Stimulated activated naive CD8-positive, alpha-beta T cell treated with anti-CD3 and anti-CD28 coated beads, Interleukin-15, Interleukin-2, amounts not matched to agents 100 ng/mL and 50 ng/mL, for 24 hours (primary cell): ENCODE data around the gene ELP4.
"Not testable (repeated sequence)": the region's sequence is repeated elsewhere in the genome, so short reads cannot be mapped to it uniquely, and the experiment has no call there.

Experiments
- H3K27ac Mint-ChIP-seq: one replicate; pipeline ENCODE4 v1.8.0; 2021; ENCODE audit warnings: mild to moderate bottlenecking, mixed read lengths
- H3K27me3 Mint-ChIP-seq: one replicate; pipeline ENCODE4 v1.8.0; 2021; ENCODE audit warnings: mixed read lengths
- H3K36me3 Mint-ChIP-seq: one replicate; pipeline ENCODE4 v1.8.0; 2021; ENCODE audit warnings: low read depth, mixed read lengths
- H3K4me1 Mint-ChIP-seq: one replicate; pipeline ENCODE4 v1.8.0; 2021; ENCODE audit warnings: low read depth, mixed read lengths
- H3K4me3 Mint-ChIP-seq: one replicate; pipeline ENCODE4 v1.8.0; 2021; ENCODE audit warnings: mild to moderate bottlenecking, mixed read lengths
- H3K9me3 Mint-ChIP-seq: one replicate; pipeline ENCODE4 v1.8.0; 2021; ENCODE audit warnings: mixed read lengths

Gene ELP4

GRCh38 chr11:31646216-31646615 lies 136.6 kb downstream of the ELP4 start:
- no peaks in the 10 kb centered on the region for H3K27me3 Mint-ChIP-seq
- no peaks in the 10 kb centered on the region for H3K9me3 Mint-ChIP-seq
- H3K4me3 Mint-ChIP-seq, result no peak overlapping the region
- H3K27ac Mint-ChIP-seq, result no peak overlapping the region
- no peaks in the 10 kb centered on the region for H3K4me1 Mint-ChIP-seq
- H3K36me3 Mint-ChIP-seq, result peaks cover 11% of the 10 kb centered on the region

- Mint-ChIP-seq H3K4me1 (peaks cover 9% of the 10 kb centered on the region), H3K4me3 (no peak overlapping the region), H3K36me3 (peaks cover 18% of the 10 kb centered on the region), H3K27ac (no peak overlapping the region), H3K9me3 (no peaks in the 10 kb centered on the region), H3K27me3 (no peaks in the 10 kb centered on the region)
These were observed 139.8 kb downstream of the ELP4 start for GRCh38 chr11:31649129-31649966.

- H3K36me3 Mint-ChIP-seq, result peaks cover 18% of the 10 kb centered on the region
- H3K27me3 Mint-ChIP-seq, result no peaks in the 10 kb centered on the region
- H3K27ac Mint-ChIP-seq, result no peak overlapping the region
- H3K4me3 Mint-ChIP-seq, result no peak overlapping the region
- H3K4me1 Mint-ChIP-seq, result peaks cover 9% of the 10 kb centered on the region
- no peaks in the 10 kb centered on the region for H3K9me3 Mint-ChIP-seq
These were observed 141.6 kb downstream of the ELP4 start for GRCh38 chr11:31651208-31651607.

- no peak overlapping the region for H3K27ac Mint-ChIP-seq
- H3K4me1 Mint-ChIP-seq, result peaks cover 9% of the 10 kb centered on the region
- H3K4me3 Mint-ChIP-seq, result no peak overlapping the region
- peaks cover 18% of the 10 kb centered on the region for H3K36me3 Mint-ChIP-seq
- no peaks in the 10 kb centered on the region for H3K9me3 Mint-ChIP-seq
- H3K27me3 Mint-ChIP-seq, result no peaks in the 10 kb centered on the region
These were observed 142.3 kb downstream of the ELP4 start for GRCh38 chr11:31651822-31652221.

- Mint-ChIP-seq H3K4me3 (no peak overlapping the region), H3K4me1 (peaks cover 9% of the 10 kb centered on the region), H3K27ac (no peak overlapping the region), H3K36me3 (peaks cover 17% of the 10 kb centered on the region), H3K9me3 (no peaks in the 10 kb centered on the region), H3K27me3 (no peaks in the 10 kb centered on the region)
These were observed 143.0 kb downstream of the ELP4 start for GRCh38 chr11:31652528-31652927.

GRCh38 chr11:31655483-31655882 lies 145.9 kb downstream of the ELP4 start:
- Mint-ChIP-seq H3K9me3 (no peaks in the 10 kb centered on the region), H3K4me3 (no peak overlapping the region), H3K27me3 (no peaks in the 10 kb centered on the region), H3K4me1 (peaks cover 9% of the 10 kb centered on the region), H3K36me3 (peaks cover 12% of the 10 kb centered on the region), H3K27ac (no peak overlapping the region)

- Mint-ChIP-seq H3K9me3 (no peaks in the 10 kb centered on the region), H3K27ac (no peak overlapping the region), H3K4me3 (no peak overlapping the region), H3K36me3 (peaks cover 9% of the 10 kb centered on the region), H3K27me3 (no peaks in the 10 kb centered on the region), H3K4me1 (peaks cover 9% of the 10 kb centered on the region)
These were observed 146.5 kb downstream of the ELP4 start for GRCh38 chr11:31656051-31656450.

GRCh38 chr11:31657091-31657490 lies 147.5 kb downstream of the ELP4 start:
- Mint-ChIP-seq H3K27me3 (no peaks in the 10 kb centered on the region), H3K36me3 (no peaks in the 10 kb centered on the region), H3K27ac (no peak overlapping the region), H3K4me3 (no peak overlapping the region), H3K9me3 (no peaks in the 10 kb centered on the region), H3K4me1 (peaks cover 4% of the 10 kb centered on the region)

GRCh38 chr11:31664129-31664528 lies 154.6 kb downstream of the ELP4 start:
- Mint-ChIP-seq H3K27me3 (no peaks in the 10 kb centered on the region), H3K27ac (no peak overlapping the region), H3K36me3 (peaks cover 3% of the 10 kb centered on the region), H3K4me3 (no peak overlapping the region), H3K4me1 (no peaks in the 10 kb centered on the region), H3K9me3 (no peaks in the 10 kb centered on the region)

- H3K27ac Mint-ChIP-seq, result no peak overlapping the region
- H3K36me3 Mint-ChIP-seq, result peaks cover 7% of the 10 kb centered on the region
These were observed 155.4 kb downstream of the ELP4 start for GRCh38 chr11:31664954-31665353.

GRCh38 chr11:31671681-31672080 lies 162.1 kb downstream of the ELP4 start:
- no peak overlapping the region for H3K4me3 Mint-ChIP-seq
- no peaks in the 10 kb centered on the region for H3K9me3 Mint-ChIP-seq
- H3K4me1 Mint-ChIP-seq, result no peaks in the 10 kb centered on the region
- no peak overlapping the region for H3K27ac Mint-ChIP-seq
- H3K36me3 Mint-ChIP-seq, result peaks cover 18% of the 10 kb centered on the region
- H3K27me3 Mint-ChIP-seq, result no peaks in the 10 kb centered on the region

More at GRCh38 chr11:31664954-31665353, 155.4 kb downstream of the ELP4 start:
- Mint-ChIP-seq H3K9me3 (no peaks in the 10 kb centered on the region), H3K4me1 (no peaks in the 10 kb centered on the region), H3K4me3 (no peak overlapping the region), H3K27me3 (no peaks in the 10 kb centered on the region)

- H3K27ac Mint-ChIP-seq, H3K9me3 Mint-ChIP-seq, H3K27me3 Mint-ChIP-seq, H3K4me3 Mint-ChIP-seq, H3K4me1 Mint-ChIP-seq: not testable (repeated sequence)
- H3K36me3 Mint-ChIP-seq, result peaks cover 18% of the 10 kb centered on the region
These were observed 163.5 kb downstream of the ELP4 start for GRCh38 chr11:31673108-31673507.

- Mint-ChIP-seq H3K36me3 (peaks cover 26% of the 10 kb centered on the region), H3K9me3 (no peaks in the 10 kb centered on the region), H3K4me3 (no peak overlapping the region), H3K27ac (no peak overlapping the region), H3K4me1 (no peaks in the 10 kb centered on the region), H3K27me3 (no peaks in the 10 kb centered on the region)
These were observed 166.9 kb downstream of the ELP4 start for GRCh38 chr11:31676280-31676982.

- Mint-ChIP-seq H3K4me3 (no peak overlapping the region), H3K36me3 (peaks cover 24% of the 10 kb centered on the region), H3K27me3 (no peaks in the 10 kb centered on the region), H3K9me3 (no peaks in the 10 kb centered on the region), H3K27ac (no peak overlapping the region), H3K4me1 (no peaks in the 10 kb centered on the region)
These were observed 171.2 kb downstream of the ELP4 start for GRCh38 chr11:31680770-31681169.

GRCh38 chr11:31687256-31687655 lies 177.7 kb downstream of the ELP4 start:
- Mint-ChIP-seq H3K4me3 (no peak overlapping the region), H3K27me3 (no peaks in the 10 kb centered on the region), H3K9me3 (no peaks in the 10 kb centered on the region), H3K27ac (no peak overlapping the region), H3K36me3 (peaks cover 12% of the 10 kb centered on the region), H3K4me1 (no peaks in the 10 kb centered on the region)
